KMS-11 (cell line): ENCODE data around the gene HSPA12A.

Experiments
- H2AFZ ChIP-seq: fragments of 200-600 bp; sonication (generic); 2 replicates; pipeline ENCODE4 v1.6.1; 2016; ENCODE audit warnings: antibody characterized with exemption, mixed run types, low read depth
- H3K27ac ChIP-seq: fragments of 200-600 bp; sonication (generic); 2 replicates; pipeline ENCODE4 v1.6.1; 2016; ENCODE audit warnings: mild to moderate bottlenecking, mixed run types
- H3K27me3 ChIP-seq: fragments of 200-600 bp; sonication (generic); 2 replicates; pipeline ENCODE4 v1.6.1; 2017; ENCODE audit warnings: mild to moderate bottlenecking, low read depth, mixed run types, moderate library complexity; ENCODE audit not compliant: insufficient read depth
- H3K36me3 ChIP-seq: fragments of 200-600 bp; sonication (generic); 2 replicates; pipeline ENCODE4 v1.6.1; 2017; ENCODE audit warnings: mild to moderate bottlenecking, mixed run types; ENCODE audit not compliant: insufficient read depth
- H3K4me1 ChIP-seq: fragments of 200-600 bp; sonication (generic); 2 replicates; pipeline ENCODE4 v1.6.1; 2016; ENCODE audit warnings: mild to moderate bottlenecking, low read depth, mixed run types; ENCODE audit not compliant: poor library complexity, severe bottlenecking
- H3K4me2 ChIP-seq: fragments of 200-600 bp; sonication (generic); 2 replicates; pipeline ENCODE4 v1.7.0; 2016; ENCODE audit warnings: mild to moderate bottlenecking, mixed run types
- H3K4me3 ChIP-seq: fragments of 200-600 bp; sonication (generic); IDR thresholded peaks from 2 replicates; pipeline ENCODE4 v1.6.1; 2017; ENCODE audit warnings: low read depth, low read length, mixed read lengths; ENCODE audit not compliant: insufficient read depth
- H3K79me2 ChIP-seq: fragments of 200-600 bp; sonication (generic); 2 replicates; pipeline ENCODE4 v1.6.1; 2016; ENCODE audit warnings: low read depth, mixed run types; ENCODE audit not compliant: insufficient read depth
- H3K9ac ChIP-seq: fragments of 200-600 bp; sonication (generic); 2 replicates; pipeline ENCODE4 v1.6.1; 2016; ENCODE audit warnings: mild to moderate bottlenecking, mixed run types
- H4K20me1 ChIP-seq: fragments of 200-600 bp; sonication (generic); 2 replicates; pipeline ENCODE4 v1.6.1; 2016; ENCODE audit warnings: mild to moderate bottlenecking, mixed run types; ENCODE audit not compliant: insufficient read depth
- TF ChIP-seq, protein P1 (sequence below): fragments of 200-600 bp; sonication (generic); conservative IDR thresholded peaks from 2 replicates; pipeline ENCODE4 v1.6.1; 2017; ENCODE audit warnings: low read depth, mild to moderate bottlenecking, antibody characterized with exemption, low read length, moderate library complexity, mixed read lengths

HSPA12A gene

GRCh38 chr10:116769791-116770190 is 27.4 kb upstream of the HSPA12A start:
- H3K4me3 ChIP-seq = no peak overlapping the region
- H4K20me1 ChIP-seq = no peaks in the 10 kb centered on the region
- H3K27ac ChIP-seq = no peak overlapping the region
- TF ChIP-seq, protein P1, sequence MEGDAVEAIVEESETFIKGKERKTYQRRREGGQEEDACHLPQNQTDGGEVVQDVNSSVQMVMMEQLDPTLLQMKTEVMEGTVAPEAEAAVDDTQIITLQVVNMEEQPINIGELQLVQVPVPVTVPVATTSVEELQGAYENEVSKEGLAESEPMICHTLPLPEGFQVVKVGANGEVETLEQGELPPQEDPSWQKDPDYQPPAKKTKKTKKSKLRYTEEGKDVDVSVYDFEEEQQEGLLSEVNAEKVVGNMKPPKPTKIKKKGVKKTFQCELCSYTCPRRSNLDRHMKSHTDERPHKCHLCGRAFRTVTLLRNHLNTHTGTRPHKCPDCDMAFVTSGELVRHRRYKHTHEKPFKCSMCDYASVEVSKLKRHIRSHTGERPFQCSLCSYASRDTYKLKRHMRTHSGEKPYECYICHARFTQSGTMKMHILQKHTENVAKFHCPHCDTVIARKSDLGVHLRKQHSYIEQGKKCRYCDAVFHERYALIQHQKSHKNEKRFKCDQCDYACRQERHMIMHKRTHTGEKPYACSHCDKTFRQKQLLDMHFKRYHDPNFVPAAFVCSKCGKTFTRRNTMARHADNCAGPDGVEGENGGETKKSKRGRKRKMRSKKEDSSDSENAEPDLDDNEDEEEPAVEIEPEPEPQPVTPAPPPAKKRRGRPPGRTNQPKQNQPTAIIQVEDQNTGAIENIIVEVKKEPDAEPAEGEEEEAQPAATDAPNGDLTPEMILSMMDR = no peak
- no peaks in the 10 kb centered on the region for H3K4me1 ChIP-seq
- H3K79me2 ChIP-seq = no peaks in the 10 kb centered on the region
- H3K36me3 ChIP-seq = no peaks in the 10 kb centered on the region
- H3K4me2 ChIP-seq = no peak overlapping the region
- no peak overlapping the region for H3K9ac ChIP-seq
- no peaks in the 10 kb centered on the region for H3K27me3 ChIP-seq
- no peak overlapping the region for H2AFZ ChIP-seq

DNA sequence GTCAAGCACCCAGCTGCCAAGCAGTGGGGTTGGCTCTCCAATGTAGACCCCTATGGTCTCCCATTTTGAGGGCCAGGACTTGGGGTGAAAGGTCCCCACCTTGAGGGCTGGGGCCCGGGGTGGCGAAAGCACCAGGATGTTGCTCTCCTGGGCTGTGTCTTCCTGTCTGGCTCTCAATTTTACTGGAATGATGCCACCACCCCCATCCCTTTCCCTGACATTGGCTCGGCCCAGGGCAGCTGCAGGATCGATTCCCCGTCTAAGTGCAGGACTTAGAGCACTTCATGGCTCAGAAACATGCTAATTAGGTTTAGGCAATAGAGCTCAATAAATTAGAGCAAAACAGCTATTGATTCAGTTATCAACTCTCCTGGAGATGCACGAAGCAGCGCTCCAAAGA is 27.0 kb upstream of the HSPA12A start:
- Histone ChIP-seq H3K4me2 (no peak overlapping the region), H3K79me2 (no peaks in the 10 kb centered on the region), H4K20me1 (no peaks in the 10 kb centered on the region), H3K27me3 (no peaks in the 10 kb centered on the region), H3K9ac (no peak overlapping the region), H3K36me3 (no peaks in the 10 kb centered on the region), H2AFZ (no peak overlapping the region), H3K4me1 (no peaks in the 10 kb centered on the region), H3K4me3 (no peak overlapping the region), H3K27ac (no peak overlapping the region)
- TF ChIP-seq, protein P1 = no peak

DNA sequence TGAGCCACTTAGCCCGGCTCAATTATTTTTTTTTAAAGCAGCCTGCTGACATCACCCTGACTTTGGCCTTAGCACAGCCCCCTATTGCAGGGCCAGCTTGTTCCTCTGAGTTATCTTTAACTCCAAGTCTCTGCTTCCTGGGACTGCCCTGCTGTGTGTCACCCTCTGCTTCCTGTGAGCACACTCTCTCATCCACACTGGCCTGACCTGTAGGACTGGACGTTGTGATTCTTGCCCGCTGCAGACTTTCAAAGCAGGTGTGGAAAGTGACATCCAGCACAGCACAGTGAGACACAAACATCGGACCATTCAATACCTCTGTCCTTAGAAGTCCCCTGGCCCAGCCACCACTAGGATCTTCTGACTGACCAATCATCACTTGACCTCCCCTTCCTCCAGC is 26.4 kb upstream of the HSPA12A start:
- Histone ChIP-seq H3K27me3 (no peaks in the 10 kb centered on the region), H3K79me2 (no peaks in the 10 kb centered on the region), H3K4me2 (no peak overlapping the region), H3K4me1 (no peaks in the 10 kb centered on the region), H3K4me3 (no peak overlapping the region), H3K9ac (no peak overlapping the region), H2AFZ (no peak overlapping the region), H3K27ac (no peak overlapping the region), H3K36me3 (no peaks in the 10 kb centered on the region), H4K20me1 (no peaks in the 10 kb centered on the region)
- TF ChIP-seq, protein P1 = no peak

DNA sequence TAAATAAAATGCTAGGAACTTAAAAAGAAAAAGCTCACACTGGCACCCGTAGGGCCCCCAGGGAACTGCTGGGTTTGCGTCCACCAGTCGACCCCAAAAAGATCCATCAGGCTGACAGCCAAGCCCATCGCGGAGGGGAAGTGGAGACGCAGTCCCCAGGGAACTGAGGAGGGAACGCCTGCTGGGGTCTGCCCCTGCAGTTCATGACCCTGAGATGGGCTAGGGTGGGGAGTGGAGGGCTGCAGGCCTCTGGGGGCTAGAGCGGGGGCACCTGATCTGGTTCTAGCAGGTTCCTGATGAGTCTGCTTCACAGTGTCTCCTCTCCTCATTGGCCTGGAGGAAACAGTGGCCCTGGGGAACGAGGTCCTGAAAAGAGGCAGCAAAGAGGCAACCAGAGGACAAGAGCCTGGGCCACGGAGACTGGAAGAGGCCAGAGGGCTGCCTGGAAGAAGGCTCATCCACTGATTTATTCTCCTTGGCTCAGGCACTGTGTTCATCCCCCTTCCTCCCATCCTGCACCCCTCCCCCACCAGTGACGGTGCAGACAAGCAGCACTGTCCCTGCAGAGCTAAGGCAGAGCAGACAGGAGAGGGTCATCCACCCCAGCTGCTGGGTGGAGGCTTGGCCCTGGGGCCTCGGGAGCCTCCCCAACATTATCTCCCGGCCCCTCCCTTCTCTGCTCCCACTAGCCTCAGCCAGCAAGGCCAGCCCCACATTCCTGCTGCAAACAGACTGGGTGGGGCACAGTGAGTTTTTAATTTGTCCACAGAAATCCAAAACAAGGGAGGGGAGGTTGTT is 24.7 kb upstream of the HSPA12A start:
- no peak overlapping the region for H3K4me3 ChIP-seq
- no peak overlapping the region for H3K4me2 ChIP-seq
- H2AFZ ChIP-seq = no peak overlapping the region
- H3K9ac ChIP-seq = no peak overlapping the region
- H3K79me2 ChIP-seq = no peaks in the 10 kb centered on the region
- no peaks in the 10 kb centered on the region for H3K4me1 ChIP-seq
- H3K27me3 ChIP-seq = no peaks in the 10 kb centered on the region
- H4K20me1 ChIP-seq = no peaks in the 10 kb centered on the region
- TF ChIP-seq, protein P1 = no peak
- no peak overlapping the region for H3K27ac ChIP-seq
- H3K36me3 ChIP-seq = no peaks in the 10 kb centered on the region
